GM12878 (cell line): Measurements from ENCODE around the gene FBXO42. TPM values are rescaled to one million over a fixed set of nuclear protein-coding genes. Genes with fewer than 3 reads are reported as not detected.

Experiments
- ATAC-seq: fragments of 200-7000 bp; cut with Tn5 transposase; 3 replicates; pipeline ENCODE4 v1.9.1; 2020; ENCODE audit warnings: mild to moderate bottlenecking, moderate library complexity
- BruUV-seq: library from RNA; stranded (reverse); fragments of 400-500 nt; replicated peaks from 2 replicates; lab custom pipeline; 2021; lab: Mats Ljungman, UMichigan
- CTCF ChIA-PET: fragments of 300-600 bp; sonication (Branson Sonifier 250); formaldehyde crosslinking; extraction: SDS; loops from one replicate; lab custom pipeline; 2021; ENCODE audit warnings: inconsistent platforms; lab: Yijun Ruan, JAX
- POLR2A ChIA-PET: fragments of 350-600 bp; formaldehyde crosslinking; extraction: SDS; loops from one replicate; lab custom pipeline; 2021; ENCODE audit warnings: inconsistent platforms; lab: Charles Lee
- RAD21 ChIA-PET: fragments of 300-600 bp; sonication (Branson Sonifier 250); formaldehyde crosslinking; loops from one replicate; lab custom pipeline; 2023; ENCODE audit warnings: antibody characterized with exemption; ENCODE audit not compliant: unreplicated experiment; lab: Charles Lee
- SMC1A ChIA-PET: fragments of 300-600 bp; sonication (Branson Sonifier 250); formaldehyde crosslinking; loops from one replicate; lab custom pipeline; 2023; ENCODE audit not compliant: unreplicated experiment, uncharacterized antibody; lab: Charles Lee
- DNase-seq: peaks from one replicate; pipeline ENCODE4 v3.0.0-alpha.2; 2011; ENCODE audit warnings: low read depth, low spot score
- FAIRE-seq: peaks from 3 replicates; lab custom pipeline; 2011; peaks lifted over from hg19 to GRCh38; lab: Jason Lieb, UNC
- H2AFZ ChIP-seq: 2 replicates; pipeline ENCODE4 v1.6.0; 2011; ENCODE audit warnings: low read depth, low read length, control low read depth; ENCODE audit not compliant: control insufficient read depth
- H3K27ac ChIP-seq: 2 replicates; pipeline ENCODE4 v1.5.1; 2011; ENCODE audit warnings: control low read depth; ENCODE audit not compliant: control insufficient read depth, insufficient read depth
- H3K27me3 ChIP-seq, 2 experiments: replicated peaks in 1 of 2; 2 replicates each; pipeline versions ENCODE4 v1.6.0 to v1.6.1; 2011; ENCODE audit warnings: low read length in 1 of 2; ENCODE audit not compliant: control insufficient read depth in 2 of 2, insufficient read depth in 2 of 2
- H3K36me3 ChIP-seq, 2 experiments: 2 replicates each; pipeline ENCODE4 v1.5.1; 2011; ENCODE audit warnings: low read length in 1 of 2; ENCODE audit not compliant: control insufficient read depth in 2 of 2, insufficient read depth in 2 of 2
- H3K4me1 ChIP-seq: 2 replicates; pipeline ENCODE4 v1.6.1; 2011; ENCODE audit warnings: mild to moderate bottlenecking, low read length, moderate library complexity, mixed read lengths; ENCODE audit not compliant: control insufficient read depth, insufficient read depth
- H3K4me2 ChIP-seq: 2 replicates; pipeline ENCODE4 v1.6.0; 2011; ENCODE audit warnings: control low read depth; ENCODE audit not compliant: control insufficient read depth, insufficient read depth
- H3K4me3 ChIP-seq: fragments of 200-600 bp; sonication (generic); 2 replicates; pipeline ENCODE4 v1.5.1; 2016
- H3K79me2 ChIP-seq: 2 replicates; pipeline ENCODE4 v1.6.0; 2011; ENCODE audit warnings: low read length; ENCODE audit not compliant: control insufficient read depth, insufficient read depth
- H3K9ac ChIP-seq: 2 replicates; pipeline ENCODE4 v1.8.0; 2011; ENCODE audit warnings: low read length, control low read depth, mixed read lengths; ENCODE audit not compliant: control insufficient read depth, insufficient read depth
- H3K9me3 ChIP-seq: replicated peaks from 3 replicates; pipeline ENCODE4 v1.5.1; 2011; ENCODE audit warnings: mild to moderate bottlenecking, low read length; ENCODE audit not compliant: control insufficient read depth, insufficient read depth
- H4K20me1 ChIP-seq: 2 replicates; pipeline ENCODE4 v1.6.0; 2011; ENCODE audit not compliant: control insufficient read depth, insufficient read depth
- ASH2L ChIP-seq: fragments of 300-600, 200-600 bp; sonication (generic); IDR thresholded peaks from 2 replicates; pipeline ENCODE4 v1.6.1; 2017; ENCODE audit warnings: low read depth, mild to moderate bottlenecking, borderline replicate concordance
- BCL3 ChIP-seq: IDR thresholded peaks from 2 replicates; pipeline ENCODE4 v1.6.1; 2011; ENCODE audit warnings: borderline replicate concordance, low read depth, mild to moderate bottlenecking, moderate library complexity, low read length; ENCODE audit not compliant: insufficient read depth, poor library complexity, severe bottlenecking
- BCLAF1 ChIP-seq: fragments of 450-650 bp; IDR thresholded peaks from 2 replicates; pipeline ENCODE4 v1.6.1; 2017; ENCODE audit warnings: antibody characterized with exemption, mild to moderate bottlenecking, moderate library complexity
- ETV6 ChIP-seq, 2 experiments: fragments of 450-650 bp in 1 of 2; IDR thresholded peaks in 1 of 2; conservative IDR thresholded peaks in 1 of 2; 2 replicates each; pipeline ENCODE4 v1.6.1; 2014; ENCODE audit warnings: antibody characterized with exemption in 1 of 2, borderline replicate concordance in 1 of 2, low read depth in 1 of 2, mild to moderate bottlenecking in 1 of 2, moderate library complexity in 1 of 2
- EZH2 ChIP-seq: IDR thresholded peaks from 2 replicates; pipeline ENCODE4 v1.6.1; 2012; ENCODE audit warnings: low read depth, mild to moderate bottlenecking, control low read depth, inconsistent platforms, low read length, borderline replicate concordance; ENCODE audit not compliant: control insufficient read depth
- JUNB ChIP-seq: IDR thresholded peaks from 2 replicates; pipeline ENCODE4 v1.6.1; 2016; ENCODE audit warnings: antibody characterized with exemption, mild to moderate bottlenecking
- KAT2A ChIP-seq: conservative IDR thresholded peaks from 2 replicates; pipeline ENCODE4 v1.6.1; 2011; ENCODE audit warnings: low read depth, low read length; ENCODE audit not compliant: control insufficient read depth
- PAX5 ChIP-seq: IDR thresholded peaks from 2 replicates; pipeline ENCODE4 v1.6.1; 2011; ENCODE audit warnings: low read depth, low read length, borderline replicate concordance
- PKNOX1 ChIP-seq: fragments of 450-650 bp; IDR thresholded peaks from 2 replicates; pipeline ENCODE4 v1.6.1; 2016; ENCODE audit warnings: mild to moderate bottlenecking
- SRF ChIP-seq, 2 experiments: IDR thresholded peaks; 2 replicates each; pipeline ENCODE4 v1.6.1; 2011; ENCODE audit warnings: low read depth in 2 of 2, low read length in 2 of 2, mild to moderate bottlenecking in 1 of 2, moderate library complexity in 1 of 2
- WGBS: methylation state at CpG from one replicate; pipeline ENCODE4 v1.1.6; 2016; ENCODE audit warnings: low lambda C conversion rate; ENCODE audit not compliant: insufficient replicate concordance, insufficient coverage; ENCODE audit errors: missing lambda C conversion rate; 5-methylcytosine and 5-hydroxymethylcytosine counted together
- in situ Hi-C: fragments of 300-500 bp; cut with MboI; formaldehyde crosslinking; loops from 9 replicates; pipeline ENCODE4 v1.14.3; 2018; ENCODE audit warnings: mixed read lengths
- intact Hi-C: fragments of 100-400 bp; cut with micrococcal nuclease; formaldehyde crosslinking; loops from one replicate; pipeline ENCODE4 v1.14.2; 2022; ENCODE audit not compliant: unreplicated experiment
- polyA plus RNA-seq, 11 experiments: library from polyadenylated mRNA; depleted of rRNA in 4 of 11; unstranded in 6 of 11; stranded (reverse) in 5 of 11; fragments of >200 nt; fragmentation: Nextera tagmentation in 4 of 11; fragmentation: Illumina TruSeq in 1 of 11; extraction: Ambion mirVana in 4 of 11; extraction: Trizol in 1 of 11; gene quantifications; 1 replicate in 1 of 11; 2 replicates in 10 of 11; pipeline versions ENCODE4 v1.2.1 to v1.2.3, GENCODE V29; 2011 to 2016; ENCODE audit warnings: inconsistent platforms in 2 of 11, missing spikeins in 2 of 11, low read depth in 1 of 11
- total RNA-seq, 4 experiments: library from RNA; depleted of rRNA in 3 of 4; stranded (reverse); fragments of >200 nt in 3 of 4; fragmentation: Illumina TruSeq in 1 of 4; extraction: Trizol in 1 of 4; gene quantifications; 2 replicates each; pipeline versions ENCODE4 v1.2.1 to v1.2.3, GENCODE V29; 2013 to 2021

FBXO42 gene
- total and polyA plus RNA-seq, 10 of the 15 experiments (the other 5 are each of a cell fraction or from before 2014, with no cell fraction given), result 6.1 to 23.8 (median 15.2) TPM

- DNase-seq (no peak), FAIRE-seq (no peak), ATAC-seq (no peak)
- Histone ChIP-seq H3K4me3 (no peak overlapping the region), H3K9ac (no peak overlapping the region), H3K27me3 (no peaks in the 10 kb centered on the region), H3K4me1 (no peaks in the 10 kb centered on the region), H4K20me1 (no peaks in the 10 kb centered on the region), H3K79me2 (peaks cover 5% of the 10 kb centered on the region; the same call in 1 of the 2 replicates), H3K27ac (no peak overlapping the region), H3K4me2 (no peak overlapping the region), H2AFZ (no peak overlapping the region), H3K9me3 (no peaks in the 10 kb centered on the region), H3K36me3 (no peaks in the 10 kb centered on the region; a peak in 1 of 4 replicates)
- ChIA-PET CTCF (no interaction called here), RAD21 (no interaction called here), SMC1A (interaction anchor here (1.2 kb wide), 1 partner anchor 10 kb away, joined by 3 read pairs; no protein-coding TSS in a partner anchor), POLR2A (no interaction called here)
- BruUV-seq, result TSS peak; percentile 12
- in situ Hi-C loops (no loop called here), intact Hi-C loops (no loop called here)
- TF ChIP-seq BCL3 (no peak), JUNB (peak; percentile 7; the same call in 1 of the 2 replicates)
Observed at GRCh38 chr1:16267690-16268180, 84.5 kb downstream of the FBXO42 start.

- no peak overlapping the region for H3K4me3 ChIP-seq
- ChIA-PET CTCF (no interaction called here), POLR2A (no interaction called here), SMC1A (interaction anchor here (1.3 kb wide), 1 partner anchor 32 kb away, joined by 3 read pairs; no protein-coding TSS in a partner anchor), RAD21 (no interaction called here)
- no peaks in the 10 kb centered on the region for H3K27me3 ChIP-seq
- WGBS, result 99% methylated on average over 4 of the region's 4 CpGs
- in situ Hi-C loops (no loop called here), intact Hi-C loops (no loop called here)
- H3K27ac ChIP-seq, result no peak overlapping the region
- H3K9me3 ChIP-seq, result no peaks in the 10 kb centered on the region
- H3K4me2 ChIP-seq, result no peak overlapping the region
- DNase-seq, result no peak
- peaks cover 5% of the 10 kb centered on the region; the same call in 1 of the 2 replicates for H3K79me2 ChIP-seq
- no peak overlapping the region for H2AFZ ChIP-seq
- H3K36me3 ChIP-seq, result no peaks in the 10 kb centered on the region; a peak in 1 of 4 replicates
- H3K9ac ChIP-seq, result no peak overlapping the region
- H4K20me1 ChIP-seq, result no peaks in the 10 kb centered on the region
- BruUV-seq, result no TSS peak
- H3K4me1 ChIP-seq, result no peaks in the 10 kb centered on the region
- no peak for FAIRE-seq
- ATAC-seq, result no peak
- TF ChIP-seq EZH2, result no peak
- TF ChIP-seq PKNOX1, result no peak
- no peak for TF ChIP-seq SRF (IDR thresholded peaks at IDR 0.05; ENCODE audit: low read depth in 2 of 2, low read length in 2 of 2)
- no peak for TF ChIP-seq BCLAF1
- TF ChIP-seq ETV6 (conservative IDR thresholded peaks at IDR 0.05 in 1 of 2, IDR thresholded peaks at IDR 0.05 in 1 of 2; ENCODE audit: borderline replicate concordance in 1 of 2, low read depth in 1 of 2), result no peak
- no peak for TF ChIP-seq ASH2L
- TF ChIP-seq PAX5, result no peak
- no peak for TF ChIP-seq KAT2A
Observed at GRCh38 chr1:16266411-16267118, 85.7 kb downstream of the FBXO42 start.
